Adrenal gland (tissue), 5 donors: ENCODE measurements around the gene CHAC1.

Experiments
- POLR2A ChIP-seq, 2 donors: fragments of 450-650 bp; IDR thresholded peaks; one replicate each; pipeline ENCODE4 v1.6.1; 2017; ENCODE audit warnings: antibody characterized with exemption in 2 of 2, mild to moderate bottlenecking in 2 of 2, moderate library complexity in 1 of 2
- TF ChIP-seq, protein P1 (sequence below), 6 experiments: fragments of 450-650 bp in 4 of 6; fragments of 200-600 bp in 2 of 6; sonication (generic) in 1 of 6; IDR thresholded peaks; 1 replicate in 5 of 6; 2 replicates in 1 of 6; pipeline versions ENCODE4 v1.5.1 to v1.8.0; 2016 to 2021; ENCODE audit warnings: antibody characterized with exemption in 6 of 6, mild to moderate bottlenecking in 2 of 6, moderate library complexity in 1 of 6
- donor health status: DM: no; HTN: no; CAD: no.

DNA sequence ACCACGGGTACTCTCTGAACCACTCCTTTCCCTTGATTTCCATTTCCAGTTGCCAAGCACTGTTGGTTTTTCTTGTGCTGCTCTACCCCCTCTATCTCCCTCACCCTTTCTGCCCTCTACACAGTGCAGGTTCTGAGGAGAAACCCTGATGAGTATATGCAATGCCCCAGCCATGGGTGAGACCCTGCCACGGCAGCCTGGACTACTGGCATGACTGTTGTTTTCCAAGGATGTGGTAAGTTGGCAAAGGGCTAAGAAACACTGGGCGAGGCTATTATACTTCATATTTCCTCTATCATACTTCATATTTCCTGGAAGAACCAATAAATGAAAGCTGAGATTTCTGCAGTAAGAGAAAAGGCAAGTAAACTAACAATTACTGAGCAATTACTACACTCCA lies 27.9 kb downstream of the CHAC1 start:
- TF ChIP-seq, protein P1, sequence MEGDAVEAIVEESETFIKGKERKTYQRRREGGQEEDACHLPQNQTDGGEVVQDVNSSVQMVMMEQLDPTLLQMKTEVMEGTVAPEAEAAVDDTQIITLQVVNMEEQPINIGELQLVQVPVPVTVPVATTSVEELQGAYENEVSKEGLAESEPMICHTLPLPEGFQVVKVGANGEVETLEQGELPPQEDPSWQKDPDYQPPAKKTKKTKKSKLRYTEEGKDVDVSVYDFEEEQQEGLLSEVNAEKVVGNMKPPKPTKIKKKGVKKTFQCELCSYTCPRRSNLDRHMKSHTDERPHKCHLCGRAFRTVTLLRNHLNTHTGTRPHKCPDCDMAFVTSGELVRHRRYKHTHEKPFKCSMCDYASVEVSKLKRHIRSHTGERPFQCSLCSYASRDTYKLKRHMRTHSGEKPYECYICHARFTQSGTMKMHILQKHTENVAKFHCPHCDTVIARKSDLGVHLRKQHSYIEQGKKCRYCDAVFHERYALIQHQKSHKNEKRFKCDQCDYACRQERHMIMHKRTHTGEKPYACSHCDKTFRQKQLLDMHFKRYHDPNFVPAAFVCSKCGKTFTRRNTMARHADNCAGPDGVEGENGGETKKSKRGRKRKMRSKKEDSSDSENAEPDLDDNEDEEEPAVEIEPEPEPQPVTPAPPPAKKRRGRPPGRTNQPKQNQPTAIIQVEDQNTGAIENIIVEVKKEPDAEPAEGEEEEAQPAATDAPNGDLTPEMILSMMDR (IDR thresholded peaks at IDR 0.05): no peak
- no peak for TF ChIP-seq POLR2A (IDR thresholded peaks at IDR 0.05)
